ENCODE data around the gene C11orf86. TPM values are rescaled to one million over a fixed set of nuclear protein-coding genes. Genes with fewer than 3 reads are reported as not detected.

The C11orf86 gene
- total RNA-seq, 1 donor from 2014 or later = not detected

- no peak for DNase-seq
- no peak for TF ChIP-seq CTCF (IDR thresholded peaks at IDR 0.05; ENCODE audit: partially characterized antibody, unreplicated experiment)
- H3K4me1 Mint-ChIP-seq (ENCODE audit: low read depth, unreplicated experiment) = peaks cover 28% of the 10 kb centered on the region
These were observed 24.0 kb upstream of the C11orf86 start for GRCh38 chr11:66951135-66951534.

GRCh38 chr11:66951927-66952337 lies 23.2 kb upstream of the C11orf86 start:
- Mint-ChIP-seq H3K36me3 (ENCODE audit: unreplicated experiment) (no peaks in the 10 kb centered on the region), H3K9me3 (ENCODE audit: unreplicated experiment) (peaks cover 17% of the 10 kb centered on the region), H3K27ac (ENCODE audit: unreplicated experiment) (peak overlapping the region; percentile 97), H3K4me3 (ENCODE audit: unreplicated experiment) (peak overlapping the region; percentile 71), H3K27me3 (ENCODE audit: unreplicated experiment) (peaks cover 11% of the 10 kb centered on the region), H3K4me1 (ENCODE audit: low read depth, unreplicated experiment) (peaks cover 32% of the 10 kb centered on the region)
- no peak for TF ChIP-seq CTCF (IDR thresholded peaks at IDR 0.05; ENCODE audit: partially characterized antibody, unreplicated experiment)
- DNase-seq = peak; percentile 76

More at GRCh38 chr11:66951135-66951534, 24.0 kb upstream of the C11orf86 start:
- Mint-ChIP-seq H3K4me3 (ENCODE audit: unreplicated experiment) (peak overlapping the region; percentile 20), H3K27me3 (ENCODE audit: unreplicated experiment) (peaks cover 7% of the 10 kb centered on the region), H3K27ac (ENCODE audit: unreplicated experiment) (peak overlapping the region; percentile 87), H3K9me3 (ENCODE audit: unreplicated experiment) (peaks cover 15% of the 10 kb centered on the region), H3K36me3 (ENCODE audit: unreplicated experiment) (no peaks in the 10 kb centered on the region)

- peaks cover 14% of the 10 kb centered on the region for H3K27me3 Mint-ChIP-seq (ENCODE audit: unreplicated experiment)
- H3K4me1 Mint-ChIP-seq (ENCODE audit: low read depth, unreplicated experiment) = peaks cover 33% of the 10 kb centered on the region
- no peak for TF ChIP-seq CTCF (IDR thresholded peaks at IDR 0.05; ENCODE audit: partially characterized antibody, unreplicated experiment)
- H3K4me3 Mint-ChIP-seq (ENCODE audit: unreplicated experiment) = peak overlapping the region; percentile 31
- H3K27ac Mint-ChIP-seq (ENCODE audit: unreplicated experiment) = peak overlapping the region; percentile 97
- DNase-seq = no peak
- no peaks in the 10 kb centered on the region for H3K36me3 Mint-ChIP-seq (ENCODE audit: unreplicated experiment)
- peaks cover 22% of the 10 kb centered on the region for H3K9me3 Mint-ChIP-seq (ENCODE audit: unreplicated experiment)
These were observed 21.8 kb upstream of the C11orf86 start for GRCh38 chr11:66953081-66953833.

GRCh38 chr11:66956689-66957290 lies 18.3 kb upstream of the C11orf86 start:
- no peaks in the 10 kb centered on the region for H3K36me3 Mint-ChIP-seq (ENCODE audit: unreplicated experiment)
- peaks cover 14% of the 10 kb centered on the region for H3K27me3 Mint-ChIP-seq (ENCODE audit: unreplicated experiment)
- peak overlapping the region; percentile 86 for H3K27ac Mint-ChIP-seq (ENCODE audit: unreplicated experiment)
- H3K4me3 Mint-ChIP-seq (ENCODE audit: unreplicated experiment) = peak overlapping the region; percentile 87
- no peak for TF ChIP-seq CTCF (IDR thresholded peaks at IDR 0.05; ENCODE audit: partially characterized antibody, unreplicated experiment)
- peaks cover 19% of the 10 kb centered on the region for H3K9me3 Mint-ChIP-seq (ENCODE audit: unreplicated experiment)
- H3K4me1 Mint-ChIP-seq (ENCODE audit: low read depth, unreplicated experiment) = peaks cover 30% of the 10 kb centered on the region
- no peak for DNase-seq

- H3K36me3 Mint-ChIP-seq (ENCODE audit: unreplicated experiment) = no peaks in the 10 kb centered on the region
- peaks cover 25% of the 10 kb centered on the region for H3K4me1 Mint-ChIP-seq (ENCODE audit: low read depth, unreplicated experiment)
- H3K9me3 Mint-ChIP-seq (ENCODE audit: unreplicated experiment) = peaks cover 13% of the 10 kb centered on the region
- H3K4me3 Mint-ChIP-seq (ENCODE audit: unreplicated experiment) = peak overlapping the region; percentile 87
- peak overlapping the region; percentile 80 for H3K27ac Mint-ChIP-seq (ENCODE audit: unreplicated experiment)
- peak; percentile 72 for DNase-seq
- peaks cover 9% of the 10 kb centered on the region for H3K27me3 Mint-ChIP-seq (ENCODE audit: unreplicated experiment)
- TF ChIP-seq CTCF (IDR thresholded peaks at IDR 0.05; ENCODE audit: partially characterized antibody, unreplicated experiment) = no peak
These were observed 17.2 kb upstream of the C11orf86 start for GRCh38 chr11:66957971-66958231.
